ENCODE measurements around the gene ZNF771.

Gene ZNF771

GRCh38 chr16:30399435-30400186, 7.8 kb upstream of the ZNF771 start:
- no peak for DNase-seq

- no peak for DNase-seq
Measured at GRCh38 chr16:30401768-30402425, 5.5 kb upstream of the ZNF771 start.

- no peak for DNase-seq
Measured at GRCh38 chr16:30406795-30407101, 658 bp upstream of the ZNF771 start.

GRCh38 chr16:30407804-30408534, 563 bp downstream of the ZNF771 start:
- no peak for DNase-seq

- DNase-seq = peak; percentile 90
Measured at GRCh38 chr16:30409125-30410060, 2.0 kb downstream of the ZNF771 start.

GRCh38 chr16:30413112-30413806, 5.9 kb downstream of the ZNF771 start:
- no peak for DNase-seq

- DNase-seq = no peak
Measured at GRCh38 chr16:30414159-30414558, 6.8 kb downstream of the ZNF771 start.

- no peak for DNase-seq
Measured at GRCh38 chr16:30416047-30416603, 8.7 kb downstream of the ZNF771 start.

GRCh38 chr16:30416624-30417528, 9.5 kb downstream of the ZNF771 start:
- DNase-seq = no peak

- DNase-seq = peak; percentile 96
Measured at GRCh38 chr16:30417529-30418349, 10.3 kb downstream of the ZNF771 start.

- DNase-seq = no peak
Measured at GRCh38 chr16:30418350-30419181, 11.2 kb downstream of the ZNF771 start.

- no peak for DNase-seq
Measured at GRCh38 chr16:30421010-30421409, 13.6 kb downstream of the ZNF771 start.

GRCh38 chr16:30428055-30428454, 20.6 kb downstream of the ZNF771 start:
- no peak for DNase-seq

- no peak for DNase-seq
Measured at GRCh38 chr16:30429418-30429677, 21.9 kb downstream of the ZNF771 start.

GRCh38 chr16:30429678-30430427, 22.4 kb downstream of the ZNF771 start, which contains the start of gene DCTPP1:
DCTPP1 (minus strand) TSS chr16:30430030; CDS start chr16:30429980, 50 bp downstream.
- peak; percentile 98 for DNase-seq

GRCh38 chr16:30430428-30430970, 23.1 kb downstream of the ZNF771 start:
- DNase-seq = no peak

GRCh38 chr16:30434852-30435251, 27.4 kb downstream of the ZNF771 start:
- no peak for DNase-seq

GRCh38 chr16:30437511-30438046, 30.2 kb downstream of the ZNF771 start:
- DNase-seq = no peak

All from retina (tissue), 1 donor.